ENCODE results near the gene ADAMTSL1.

The ADAMTSL1 gene

DNA sequence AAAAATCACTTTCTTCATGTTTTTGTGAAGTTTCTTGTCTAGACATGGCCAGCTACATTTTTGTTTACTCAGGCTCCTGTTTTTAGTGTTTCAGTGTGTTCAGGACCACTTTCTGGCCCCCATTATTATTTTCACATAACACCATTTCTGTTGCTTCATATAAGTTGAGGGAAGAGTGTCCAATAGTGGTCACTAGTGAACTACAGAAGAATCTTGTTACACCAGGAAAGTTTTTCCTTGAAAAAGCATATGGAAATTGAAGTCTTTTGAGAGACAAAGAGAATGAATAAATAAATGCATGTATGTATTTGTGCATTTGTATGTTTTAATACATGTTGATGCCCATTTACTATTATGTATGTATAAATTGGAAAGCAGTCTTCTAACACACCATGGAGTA, 3.8 kb downstream of the ADAMTSL1 start:
- H2AFZ ChIP-seq (ENCODE audit: low read depth, low read length), result no peak overlapping the region
- H3K27me3 ChIP-seq (ENCODE audit: low read depth, low read length), result peaks cover 25% of the 10 kb centered on the region

DNA sequence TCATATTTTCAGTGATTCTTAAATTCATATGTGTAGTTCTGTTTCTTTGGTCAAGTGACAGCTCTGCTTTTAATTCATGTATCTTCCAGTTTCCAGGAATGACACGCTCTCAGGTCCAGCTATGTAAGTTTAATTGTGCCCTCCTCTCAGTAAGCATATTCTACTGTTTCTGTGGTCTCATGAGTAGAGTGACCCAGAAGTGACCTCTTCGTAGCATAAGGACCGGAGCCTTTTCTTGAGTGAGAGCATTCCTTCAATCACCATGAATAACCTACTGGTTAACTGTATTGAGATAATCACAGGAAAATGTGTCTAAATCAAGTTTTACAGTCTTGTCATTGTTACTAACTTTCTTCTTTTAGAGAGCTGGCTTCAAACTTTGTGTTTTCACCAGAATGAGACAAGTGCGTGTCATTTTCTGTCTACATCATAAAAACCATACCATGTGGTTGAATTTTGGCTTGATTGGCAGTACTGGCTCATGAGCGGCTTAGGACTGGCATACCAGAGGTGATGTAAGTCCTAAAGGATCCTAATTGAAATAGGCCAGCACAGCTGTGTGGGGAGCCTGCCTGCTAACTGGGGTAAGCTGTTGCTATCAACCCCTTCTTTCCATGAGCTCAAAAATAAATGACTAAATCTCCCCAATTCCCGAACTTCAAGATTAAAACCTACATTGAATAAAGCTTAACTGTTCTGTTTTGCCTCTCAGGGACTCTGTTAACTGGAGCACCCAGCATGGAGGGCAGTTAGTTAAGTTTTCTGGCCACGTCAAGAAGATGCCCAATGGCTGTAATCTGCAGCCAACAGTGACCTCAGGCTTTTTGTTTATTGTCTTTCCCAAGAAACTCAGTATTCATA, 4.8 kb downstream of the ADAMTSL1 start:
- Histone ChIP-seq H3K79me2 (ENCODE audit: low read length) (no peaks in the 10 kb centered on the region), H3K9ac (ENCODE audit: low read length) (no peak overlapping the region), H3K27ac (ENCODE audit: low read length) (no peak overlapping the region), H3K4me3 (ENCODE audit: low read length) (no peak overlapping the region), H2AFZ (ENCODE audit: low read depth, low read length) (no peak overlapping the region), H3K4me1 (ENCODE audit: low read length) (no peaks in the 10 kb centered on the region), H3K4me2 (ENCODE audit: low read length) (no peak overlapping the region), H3K36me3 (replicated peaks; ENCODE audit: low read depth, low read length) (no peaks in the 10 kb centered on the region), H4K20me1 (ENCODE audit: insufficient read depth, low read length) (no peaks in the 10 kb centered on the region), H3K9me3 (ENCODE audit: insufficient read depth, low read length) (no peaks in the 10 kb centered on the region), H3K27me3 (ENCODE audit: low read depth, low read length) (peaks cover 20% of the 10 kb centered on the region)
- no peak for TF ChIP-seq CTCF (IDR thresholded peaks at IDR 0.05; ENCODE audit: low read depth, low read length)
- TF ChIP-seq EZH2phosphoT487 (IDR thresholded peaks at IDR 0.05; ENCODE audit: low read depth), result no peak

More for the DNA sequence above, 3.8 kb downstream of the ADAMTSL1 start:
- H3K79me2 ChIP-seq (ENCODE audit: low read length), result no peaks in the 10 kb centered on the region
- no peak overlapping the region for H3K4me3 ChIP-seq (ENCODE audit: low read length)
- no peaks in the 10 kb centered on the region for H3K9me3 ChIP-seq (ENCODE audit: insufficient read depth, low read length)
- no peak overlapping the region for H3K27ac ChIP-seq (ENCODE audit: low read length)
- H3K36me3 ChIP-seq (replicated peaks; ENCODE audit: low read depth, low read length), result no peaks in the 10 kb centered on the region
- no peaks in the 10 kb centered on the region for H3K4me1 ChIP-seq (ENCODE audit: low read length)
- H4K20me1 ChIP-seq (ENCODE audit: insufficient read depth, low read length), result no peaks in the 10 kb centered on the region
- H3K9ac ChIP-seq (ENCODE audit: low read length), result no peak overlapping the region
- no peak for TF ChIP-seq EZH2phosphoT487 (IDR thresholded peaks at IDR 0.05; ENCODE audit: low read depth)
- TF ChIP-seq CTCF (IDR thresholded peaks at IDR 0.05; ENCODE audit: low read depth, low read length), result no peak
- no peak overlapping the region for H3K4me2 ChIP-seq (ENCODE audit: low read length)

DNA sequence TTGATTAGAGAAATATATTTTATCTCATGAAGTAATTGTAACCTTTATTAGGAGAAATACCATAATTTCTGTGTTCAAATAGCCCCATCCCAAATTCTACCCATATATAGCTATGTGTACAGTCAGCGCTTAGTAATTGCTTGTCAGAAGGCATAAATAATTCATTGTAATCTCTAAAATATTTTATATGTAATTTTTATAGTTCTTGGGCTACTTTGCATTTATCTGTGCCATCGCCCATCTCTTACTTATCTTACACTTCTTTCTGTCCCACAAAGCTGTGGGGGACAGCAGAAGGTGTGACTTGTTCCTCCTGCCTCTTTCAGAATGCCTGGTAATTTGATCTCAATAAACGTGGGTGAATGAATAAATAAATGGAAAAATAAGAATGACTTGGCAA, 5.5 kb downstream of the ADAMTSL1 start:
- no peak overlapping the region for H3K4me3 ChIP-seq (ENCODE audit: low read length)
- no peaks in the 10 kb centered on the region for H3K9me3 ChIP-seq (ENCODE audit: insufficient read depth, low read length)
- TF ChIP-seq CTCF (IDR thresholded peaks at IDR 0.05; ENCODE audit: low read depth, low read length), result no peak
- no peak overlapping the region for H2AFZ ChIP-seq (ENCODE audit: low read depth, low read length)
- H3K27me3 ChIP-seq (ENCODE audit: low read depth, low read length), result peaks cover 26% of the 10 kb centered on the region
- no peaks in the 10 kb centered on the region for H3K36me3 ChIP-seq (replicated peaks; ENCODE audit: low read depth, low read length)
- H3K4me1 ChIP-seq (ENCODE audit: low read length), result no peaks in the 10 kb centered on the region
- H3K4me2 ChIP-seq (ENCODE audit: low read length), result no peak overlapping the region
- H4K20me1 ChIP-seq (ENCODE audit: insufficient read depth, low read length), result no peaks in the 10 kb centered on the region
- no peak overlapping the region for H3K9ac ChIP-seq (ENCODE audit: low read length)
- no peak overlapping the region for H3K27ac ChIP-seq (ENCODE audit: low read length)
- H3K79me2 ChIP-seq (ENCODE audit: low read length), result no peaks in the 10 kb centered on the region

DNA sequence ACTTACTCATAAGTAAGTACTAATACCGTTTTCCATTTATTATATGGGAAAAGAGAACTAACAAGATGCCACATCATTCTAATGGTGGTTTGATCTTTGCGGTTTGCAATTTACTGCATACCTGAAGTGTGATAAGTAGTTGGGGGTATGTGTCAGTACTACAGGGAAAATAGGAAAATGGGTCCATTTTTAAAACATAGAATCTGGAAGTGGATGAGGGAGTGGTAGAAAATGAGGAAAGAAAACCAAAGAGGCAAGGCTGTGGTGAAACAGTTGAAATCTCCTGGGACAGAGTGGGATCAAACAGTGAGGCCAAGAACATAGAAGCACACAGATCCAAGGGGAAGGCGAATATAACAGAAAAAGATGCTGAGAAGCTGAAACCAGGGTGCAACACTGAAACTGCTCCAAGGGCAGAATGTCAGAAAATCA, 6.7 kb downstream of the ADAMTSL1 start:
- Histone ChIP-seq H3K4me3 (ENCODE audit: low read length) (no peak overlapping the region), H2AFZ (ENCODE audit: low read depth, low read length) (no peak overlapping the region), H3K27me3 (ENCODE audit: low read depth, low read length) (peaks cover 25% of the 10 kb centered on the region), H3K9ac (ENCODE audit: low read length) (no peak overlapping the region), H3K27ac (ENCODE audit: low read length) (no peak overlapping the region), H3K9me3 (ENCODE audit: insufficient read depth, low read length) (no peaks in the 10 kb centered on the region), H3K4me2 (ENCODE audit: low read length) (no peak overlapping the region), H4K20me1 (ENCODE audit: insufficient read depth, low read length) (no peaks in the 10 kb centered on the region), H3K36me3 (replicated peaks; ENCODE audit: low read depth, low read length) (no peaks in the 10 kb centered on the region), H3K79me2 (ENCODE audit: low read length) (no peaks in the 10 kb centered on the region), H3K4me1 (ENCODE audit: low read length) (no peaks in the 10 kb centered on the region)
- TF ChIP-seq CTCF (IDR thresholded peaks at IDR 0.05; ENCODE audit: low read depth, low read length), result no peak

Data from OCI-LY3 (cell line).